Bronchial epithelial cell (primary cell): Measurements from ENCODE around the gene KCNS3. TPM values are rescaled to one million over a fixed set of nuclear protein-coding genes. Genes with fewer than 3 reads are reported as not detected.

ENCODE experiments used
- DNase-seq: peaks from one replicate; pipeline ENCODE4 v3.0.0-alpha.2; 2010; ENCODE audit warnings: low read depth
- FAIRE-seq: peaks from 2 replicates; lab custom pipeline; 2011; peaks lifted over from hg19 to GRCh38; lab: Jason Lieb, UNC
- H3K27me3 ChIP-seq: 2 replicates; pipeline ENCODE4 v1.5.1; 2011; ENCODE audit warnings: low read length; ENCODE audit not compliant: control insufficient read depth, insufficient read depth
- H3K36me3 ChIP-seq: 2 replicates; pipeline ENCODE4 v1.5.1; 2011; ENCODE audit warnings: low read length; ENCODE audit not compliant: control insufficient read depth, insufficient read depth
- H3K4me3 ChIP-seq: 2 replicates; pipeline ENCODE4 v1.5.1; 2011; ENCODE audit warnings: mild to moderate bottlenecking, low read depth, low read length, control low read depth
- CTCF ChIP-seq: IDR thresholded peaks from 2 replicates; pipeline ENCODE4 v1.5.1; 2011; ENCODE audit warnings: mild to moderate bottlenecking, moderate library complexity, low read length, control low read depth, inconsistent platforms; ENCODE audit not compliant: insufficient read depth, severe bottlenecking
- total RNA-seq: library from RNA; depleted of rRNA; stranded (reverse); fragments of >200 nt; gene quantifications from 2 replicates; pipeline ENCODE4 v1.2.1, GENCODE V29; 2014

The KCNS3 gene
- total RNA-seq, 1 donor from 2014 or later: 6.8 TPM

- DNase-seq (no peak), FAIRE-seq (no peak)
- Histone ChIP-seq H3K27me3 (no peaks in the 10 kb centered on the region), H3K4me3 (no peak overlapping the region), H3K36me3 (no peaks in the 10 kb centered on the region)
- TF ChIP-seq CTCF: no peak
Observed at GRCh38 chr2:17845806-17846205, 32.7 kb upstream of the KCNS3 start.

GRCh38 chr2:17846676-17847075 lies 31.8 kb upstream of the KCNS3 start:
- no peaks in the 10 kb centered on the region for H3K27me3 ChIP-seq
- DNase-seq (no peak), FAIRE-seq (no peak)
- TF ChIP-seq CTCF: no peak
- H3K4me3 ChIP-seq: no peak overlapping the region
- no peaks in the 10 kb centered on the region for H3K36me3 ChIP-seq

GRCh38 chr2:17847236-17847635 lies 31.2 kb upstream of the KCNS3 start:
- DNase-seq (no peak), FAIRE-seq (no peak)
- Histone ChIP-seq H3K4me3 (no peak overlapping the region), H3K27me3 (no peaks in the 10 kb centered on the region), H3K36me3 (no peaks in the 10 kb centered on the region)
- TF ChIP-seq CTCF: no peak

- TF ChIP-seq CTCF: no peak
- no peak for DNase-seq
- no peaks in the 10 kb centered on the region for H3K27me3 ChIP-seq
- H3K4me3 ChIP-seq: no peak overlapping the region
- no peaks in the 10 kb centered on the region for H3K36me3 ChIP-seq
- no peak for FAIRE-seq
Observed at GRCh38 chr2:17849275-17849674, 29.2 kb upstream of the KCNS3 start.

GRCh38 chr2:17850151-17850550 lies 28.3 kb upstream of the KCNS3 start:
- TF ChIP-seq CTCF: no peak
- Histone ChIP-seq H3K4me3 (no peak overlapping the region), H3K36me3 (no peaks in the 10 kb centered on the region), H3K27me3 (no peaks in the 10 kb centered on the region)
- no peak for FAIRE-seq
- DNase-seq: no peak
